ENCODE measurements around the gene ROCK2.

The ROCK2 gene

DNA sequence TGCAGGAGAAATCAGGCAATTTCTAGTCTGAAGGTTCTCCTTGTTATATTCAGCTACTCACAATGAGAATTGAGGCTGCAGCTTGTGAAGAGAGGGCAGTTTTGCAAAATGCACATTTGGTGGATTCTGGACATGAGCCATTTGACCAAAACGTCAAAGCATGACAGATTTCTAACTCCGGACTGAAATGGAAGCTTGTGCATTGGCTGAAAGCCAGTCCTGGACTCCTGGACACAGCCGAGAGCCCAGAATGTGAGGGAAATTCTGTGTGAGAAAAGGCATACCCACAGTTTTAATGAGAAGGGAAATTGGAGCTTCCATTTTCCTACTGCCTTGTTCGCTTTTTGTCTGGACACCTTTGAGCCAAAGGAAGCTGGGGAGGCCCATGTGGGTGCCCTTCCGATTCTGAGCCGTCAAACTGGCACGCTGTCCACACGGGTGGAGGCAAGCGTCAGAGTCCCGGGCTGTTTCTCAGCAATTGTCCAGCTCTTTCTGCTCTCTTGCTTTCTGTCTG, 23.7 kb upstream of the ROCK2 start:
- H3K4me3 ChIP-seq (ENCODE audit: low read length): no peak overlapping the region; the same call in 1 of the 2 replicates
- no peak for DNase-seq (ENCODE audit: low read depth)
- no peak for TF ChIP-seq CTCF (conservative IDR thresholded peaks at IDR 0.05; ENCODE audit: low read length)

GRCh38 chr2:11367170-11367730, 22.8 kb upstream of the ROCK2 start:
- DNase-seq (ENCODE audit: low read depth): no peak
- no peak for TF ChIP-seq CTCF (conservative IDR thresholded peaks at IDR 0.05; ENCODE audit: low read length)

GRCh38 chr2:11366326-11366741, 21.9 kb upstream of the ROCK2 start:
- H3K4me3 ChIP-seq (ENCODE audit: low read length): no peak overlapping the region
- TF ChIP-seq CTCF (conservative IDR thresholded peaks at IDR 0.05; ENCODE audit: low read length): no peak
- DNase-seq (ENCODE audit: low read depth): no peak

More at GRCh38 chr2:11367170-11367730, 22.8 kb upstream of the ROCK2 start:
- H3K4me3 ChIP-seq (ENCODE audit: low read length): no peak overlapping the region

DNA sequence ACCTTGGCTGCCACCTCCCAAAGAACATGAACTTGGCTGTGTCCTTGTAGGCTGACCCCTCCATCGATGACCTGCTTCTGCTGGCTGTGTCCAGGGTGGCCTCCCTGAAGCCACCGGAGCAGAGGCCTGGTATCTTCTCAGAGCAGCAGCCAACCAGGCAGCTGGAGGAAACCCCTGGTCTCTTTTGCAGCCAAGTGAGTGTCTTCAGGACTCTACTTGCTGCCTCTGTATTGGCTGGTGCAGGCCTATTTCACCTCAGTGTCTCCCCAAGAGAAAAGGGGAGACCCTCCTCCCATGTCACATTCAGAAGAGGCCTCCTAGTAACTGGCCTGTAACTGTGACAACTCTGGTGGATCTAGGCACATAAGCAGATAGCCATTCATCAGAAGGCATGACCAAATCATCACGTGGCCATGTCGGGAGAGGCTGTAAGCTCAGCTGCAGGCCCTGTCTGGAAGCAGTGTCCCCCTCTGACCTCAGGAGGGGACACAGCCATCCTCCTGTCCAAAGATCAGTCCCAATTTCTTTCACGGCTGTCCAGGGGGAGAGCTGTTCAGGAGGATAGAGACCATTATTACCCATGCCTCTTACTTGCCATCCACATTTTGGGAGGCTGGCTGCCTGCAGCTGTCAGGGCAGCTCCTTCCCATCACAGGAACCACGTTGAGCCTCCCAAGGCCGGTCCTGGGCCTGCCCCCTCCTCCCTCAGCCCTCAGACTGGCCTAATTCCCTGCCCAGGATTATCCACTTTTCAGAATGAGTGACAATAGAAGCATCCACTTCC, 20.9 kb upstream of the ROCK2 start:
- DNase-seq (ENCODE audit: low read depth): no peak
- no peak overlapping the region for H3K4me3 ChIP-seq (ENCODE audit: low read length)
- no peak for TF ChIP-seq CTCF (conservative IDR thresholded peaks at IDR 0.05; ENCODE audit: low read length)

DNA sequence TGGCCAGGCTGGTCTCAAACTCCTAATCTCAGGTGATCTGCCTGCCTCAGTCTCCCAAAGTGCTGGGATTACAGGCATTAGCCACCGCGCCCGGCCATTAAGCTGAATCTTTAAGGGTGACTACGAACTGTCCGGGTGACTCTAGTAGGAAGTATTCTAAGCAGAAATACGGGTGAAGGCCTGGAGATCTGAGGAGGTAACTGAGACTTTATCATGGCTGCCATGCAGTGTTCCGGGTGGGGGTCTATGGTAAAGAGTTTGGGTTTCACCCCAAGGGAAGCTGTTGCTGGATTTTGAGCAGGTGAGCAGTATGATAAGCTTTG, 20.1 kb upstream of the ROCK2 start:
- no peak for DNase-seq (ENCODE audit: low read depth)
- no peak overlapping the region for H3K4me3 ChIP-seq (ENCODE audit: low read length)
- no peak for TF ChIP-seq CTCF (conservative IDR thresholded peaks at IDR 0.05; ENCODE audit: low read length)

GRCh38 chr2:11363868-11364564, 19.6 kb upstream of the ROCK2 start:
- DNase-seq (ENCODE audit: low read depth): no peak
- no peak overlapping the region for H3K4me3 ChIP-seq (ENCODE audit: low read length)
- TF ChIP-seq CTCF (conservative IDR thresholded peaks at IDR 0.05; ENCODE audit: low read length): no peak

Measured in AG10803 (cell line).